HepG2 (cell line): Measurements from ENCODE around the gene DNAAF3. TPM values are rescaled to one million over a fixed set of nuclear protein-coding genes. Genes with fewer than 3 reads are reported as not detected.
A peak's percentile ranks its signal among the peaks of the same experiment; 100 is the strongest.

ENCODE experiments used
- GABPB1 ChIP-seq: IDR thresholded peaks from 2 replicates; pipeline ENCODE4 v1.6.1; 2016; ENCODE audit warnings: mild to moderate bottlenecking, missing genetic modification reagents, moderate library complexity, missing compliant biosample characterization
- GLI4 ChIP-seq: sonication (generic); formaldehyde crosslinking; IDR thresholded peaks from 2 replicates; pipeline ENCODE4 v1.5.1; 2020; ENCODE audit warnings: missing genetic modification reagents, mild to moderate bottlenecking, moderate library complexity, borderline replicate concordance
- HMG20B ChIP-seq: conservative IDR thresholded peaks from 2 replicates; pipeline ENCODE4 v1.6.1; 2016; ENCODE audit warnings: missing genetic modification reagents, missing compliant biosample characterization
- IKZF1 ChIP-seq: fragments of 450-650 bp; IDR thresholded peaks from 2 replicates; pipeline ENCODE4 v1.7.1; 2016
- NFKBIZ ChIP-seq: IDR thresholded peaks from 2 replicates; pipeline ENCODE4 v1.6.1; 2018; ENCODE audit warnings: missing genetic modification reagents, missing compliant biosample characterization
- NFYC ChIP-seq: IDR thresholded peaks from 2 replicates; pipeline ENCODE4 v1.6.1; 2016; ENCODE audit warnings: missing genetic modification reagents, missing compliant biosample characterization
- RFX5 ChIP-seq: IDR thresholded peaks from 2 replicates; pipeline ENCODE4 v1.6.1; 2011; ENCODE audit warnings: low read depth, low read length, improper control_type of control experiment
- RFXANK ChIP-seq: IDR thresholded peaks from 2 replicates; pipeline ENCODE4 v1.6.1; 2016
- SAFB2 ChIP-seq: sonication (generic); formaldehyde crosslinking; IDR thresholded peaks from 2 replicates; pipeline ENCODE4 v1.5.1; 2020; ENCODE audit warnings: missing genetic modification reagents, low read depth, mild to moderate bottlenecking, borderline replicate concordance
- SATB2 ChIP-seq: sonication (generic); formaldehyde crosslinking; IDR thresholded peaks from 2 replicates; pipeline ENCODE4 v1.5.0; 2020; ENCODE audit warnings: missing genetic modification reagents
- SMARCE1 ChIP-seq: fragments of 450-650 bp; IDR thresholded peaks from 2 replicates; pipeline ENCODE4 v1.6.1; 2017; ENCODE audit warnings: borderline replicate concordance
- ZBTB44 ChIP-seq: sonication (generic); formaldehyde crosslinking; IDR thresholded peaks from 2 replicates; pipeline ENCODE4 v1.4.0; 2020; ENCODE audit warnings: missing genetic modification reagents
- ZNF264 ChIP-seq: sonication (generic); formaldehyde crosslinking; IDR thresholded peaks from 2 replicates; pipeline ENCODE4 v1.4.0; 2020; ENCODE audit warnings: missing genetic modification reagents
- ZNF282 ChIP-seq: fragments of 450-650 bp; IDR thresholded peaks from 2 replicates; pipeline ENCODE4 v1.6.1; 2018; ENCODE audit not compliant: partially characterized antibody
- ZNF333 ChIP-seq: sonication (generic); formaldehyde crosslinking; IDR thresholded peaks from 2 replicates; pipeline ENCODE4 v1.4.0; 2020; ENCODE audit warnings: mild to moderate bottlenecking, missing genetic modification reagents, borderline replicate concordance
- ZNF512 ChIP-seq: sonication (generic); formaldehyde crosslinking; IDR thresholded peaks from 2 replicates; pipeline ENCODE4 v1.4.0; 2020; ENCODE audit warnings: mild to moderate bottlenecking, missing genetic modification reagents
- ZNF556 ChIP-seq: sonication (generic); formaldehyde crosslinking; IDR thresholded peaks from 2 replicates; pipeline ENCODE4 v1.4.0; 2020; ENCODE audit warnings: mild to moderate bottlenecking, missing genetic modification reagents, borderline replicate concordance
- ZNF569 ChIP-seq: sonication (generic); formaldehyde crosslinking; IDR thresholded peaks from 2 replicates; pipeline ENCODE4 v1.5.0; 2020; ENCODE audit warnings: mild to moderate bottlenecking, missing genetic modification reagents, moderate library complexity, borderline replicate concordance
- ZNF580 ChIP-seq: IDR thresholded peaks from 2 replicates; pipeline ENCODE4 v1.6.1; 2016; ENCODE audit warnings: low read depth, borderline replicate concordance
- ZNF616 ChIP-seq: sonication (generic); formaldehyde crosslinking; IDR thresholded peaks from 2 replicates; pipeline ENCODE4 v1.5.0; 2020; ENCODE audit warnings: low read depth, mild to moderate bottlenecking, missing genetic modification reagents
- ZNF761 ChIP-seq: sonication (generic); formaldehyde crosslinking; conservative IDR thresholded peaks from 2 replicates; pipeline ENCODE4 v1.4.0; 2020; ENCODE audit warnings: mild to moderate bottlenecking, missing genetic modification reagents
- ZNF781 ChIP-seq: sonication (generic); formaldehyde crosslinking; IDR thresholded peaks from 2 replicates; pipeline ENCODE4 v1.5.1; 2020; ENCODE audit warnings: borderline replicate concordance, mild to moderate bottlenecking, missing genetic modification reagents; ENCODE audit errors: not compliant biosample characterization
- ZNF788 ChIP-seq: sonication (generic); formaldehyde crosslinking; IDR thresholded peaks from 2 replicates; pipeline ENCODE4 v1.5.0; 2020; ENCODE audit warnings: mild to moderate bottlenecking, missing genetic modification reagents, borderline replicate concordance
- ZNF839 ChIP-seq: sonication (generic); formaldehyde crosslinking; IDR thresholded peaks from 2 replicates; pipeline ENCODE4 v1.4.0; 2020; ENCODE audit warnings: missing genetic modification reagents, mild to moderate bottlenecking, borderline replicate concordance
- ZSCAN29 ChIP-seq: sonication (generic); formaldehyde crosslinking; conservative IDR thresholded peaks from 2 replicates; pipeline ENCODE4 v1.4.0; 2020; ENCODE audit warnings: mild to moderate bottlenecking, missing genetic modification reagents
- polyA plus RNA-seq, 8 experiments: library from polyadenylated mRNA; depleted of rRNA in 3 of 8; stranded (reverse) in 7 of 8; unstranded in 1 of 8; fragments of >200 nt; fragmentation: Illumina TruSeq in 4 of 8; extraction: Trizol in 4 of 8; gene quantifications; 2 replicates each; pipeline versions ENCODE4 v1.2.1 to v1.2.3, GENCODE V29; 2011 to 2016; ENCODE audit warnings: low read depth in 4 of 8, missing spikeins in 1 of 8, mixed read lengths in 1 of 8; ENCODE audit not compliant: insufficient read depth in 1 of 8
- total RNA-seq, 5 experiments: library from RNA; depleted of rRNA; stranded (reverse); fragments of >200 nt; fragmentation: Illumina TruSeq; extraction: Trizol; gene quantifications; 2 replicates each; pipeline ENCODE4 v1.2.3, GENCODE V29; 2016; ENCODE audit warnings: low read depth in 1 of 5
- TF ChIP-seq, protein P1 (sequence below): fragments of 450-650 bp; IDR thresholded peaks from 2 replicates; pipeline ENCODE4 v1.6.1; 2016

Gene DNAAF3
- total and polyA plus RNA-seq, 2 of the 13 experiments (the other 11 are each of a cell fraction or from before 2014, with no cell fraction given) = 0.30 to 0.40 TPM

GRCh38 chr19:55206664-55207500, 40.5 kb upstream of the DNAAF3 start (continued):
- no peak for TF ChIP-seq ZNF512
- no peak; the same call in 1 of the 2 replicates for TF ChIP-seq SAFB2 (CRISPR knock-in tag)
- peak; percentile 26; the same call in 1 of the 2 replicates for TF ChIP-seq ZBTB44 (CRISPR knock-in tag)
- no peak; the same call in 1 of the 2 replicates for TF ChIP-seq ZNF264
- TF ChIP-seq, protein P1, sequence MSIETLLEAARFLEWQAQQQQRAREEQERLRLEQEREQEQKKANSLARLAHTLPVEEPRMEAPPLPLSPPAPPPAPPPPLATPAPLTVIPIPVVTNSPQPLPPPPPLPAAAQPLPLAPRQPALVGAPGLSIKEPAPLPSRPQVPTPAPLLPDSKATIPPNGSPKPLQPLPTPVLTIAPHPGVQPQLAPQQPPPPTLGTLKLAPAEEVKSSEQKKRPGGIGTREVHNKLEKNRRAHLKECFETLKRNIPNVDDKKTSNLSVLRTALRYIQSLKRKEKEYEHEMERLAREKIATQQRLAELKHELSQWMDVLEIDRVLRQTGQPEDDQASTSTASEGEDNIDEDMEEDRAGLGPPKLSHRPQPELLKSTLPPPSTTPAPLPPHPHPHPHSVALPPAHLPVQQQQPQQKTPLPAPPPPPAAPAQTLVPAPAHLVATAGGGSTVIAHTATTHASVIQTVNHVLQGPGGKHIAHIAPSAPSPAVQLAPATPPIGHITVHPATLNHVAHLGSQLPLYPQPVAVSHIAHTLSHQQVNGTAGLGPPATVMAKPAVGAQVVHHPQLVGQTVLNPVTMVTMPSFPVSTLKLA = 0 out of 2 replicates have a peak, but pooled peaks have one; percentile 10
- no peak for TF ChIP-seq ZNF761 (CRISPR knock-in tag)
- TF ChIP-seq ZNF580 (CRISPR knock-in tag) = peak; percentile 67; the same call in 1 of the 2 replicates
- TF ChIP-seq ZNF839 (CRISPR knock-in tag) = no peak
- TF ChIP-seq IKZF1 = no peak
- peak; percentile 71; the same call in 1 of the 2 replicates for TF ChIP-seq ZNF333 (CRISPR knock-in tag)
- no peak for TF ChIP-seq NFYC (CRISPR knock-in tag)
- no peak; the same call in 1 of the 2 replicates for TF ChIP-seq RFX5
- TF ChIP-seq HMG20B (CRISPR knock-in tag) = 0 out of 2 replicates have a peak, but pooled peaks have one; percentile 18
- 0 out of 2 replicates have a peak, but pooled peaks have one; percentile 47 for TF ChIP-seq NFKBIZ (CRISPR knock-in tag)
- no peak for TF ChIP-seq ZNF616 (CRISPR knock-in tag)
- TF ChIP-seq SATB2 (CRISPR knock-in tag) = no peak
- no peak for TF ChIP-seq ZNF282
- no peak for TF ChIP-seq ZSCAN29 (CRISPR knock-in tag)
- no peak for TF ChIP-seq ZNF569
- TF ChIP-seq ZNF781 (CRISPR knock-in tag) = no peak
- peak; percentile 65 for TF ChIP-seq GABPB1 (CRISPR knock-in tag)
- TF ChIP-seq GLI4 (CRISPR knock-in tag) = peak; percentile 85; the same call in 1 of the 2 replicates
- TF ChIP-seq ZNF556 (CRISPR knock-in tag) = no peak; the same call in 1 of the 2 replicates
- peak; percentile 82; the same call in 1 of the 2 replicates for TF ChIP-seq ZNF788
- TF ChIP-seq SMARCE1 = no peak
- no peak for TF ChIP-seq RFXANK (CRISPR knock-in tag)
